Liver (tissue), 9 donors: ENCODE results near the gene CMTM8. TPM values are rescaled to one million over a fixed set of nuclear protein-coding genes. Genes with fewer than 3 reads are reported as not detected.

Experiments used
- DNase-seq: peaks from one replicate; pipeline ENCODE4 v3.0.0-alpha.2; 2017; ENCODE audit warnings: low spot score
- H3K27ac ChIP-seq, 2 donors: one replicate each; pipeline ENCODE4 v1.7.0; 2013; ENCODE audit warnings: inconsistent platforms in 2 of 2, low read length in 2 of 2, control low read depth in 1 of 2, low read depth in 1 of 2, mild to moderate bottlenecking in 1 of 2
- H3K27me3 ChIP-seq, 4 donors: one replicate each; pipeline versions ENCODE4 v1.6.1 to v1.7.0; 2013; ENCODE audit warnings: low read length in 3 of 4, inconsistent platforms in 1 of 4, mild to moderate bottlenecking in 1 of 4, moderate library complexity in 1 of 4; ENCODE audit not compliant: control insufficient read depth in 4 of 4, insufficient read depth in 4 of 4
- H3K36me3 ChIP-seq, 4 donors: one replicate each; pipeline versions ENCODE4 v1.6.1 to v1.7.0; 2013; ENCODE audit warnings: low read length in 3 of 4, mild to moderate bottlenecking in 3 of 4, low read depth in 1 of 4, moderate library complexity in 1 of 4; ENCODE audit not compliant: control insufficient read depth in 4 of 4, insufficient read depth in 3 of 4
- H3K4me1 ChIP-seq, 4 donors: one replicate each; pipeline versions ENCODE4 v1.6.1 to v1.7.0; 2013; ENCODE audit warnings: low read length in 3 of 4, mild to moderate bottlenecking in 3 of 4, moderate library complexity in 1 of 4; ENCODE audit not compliant: control insufficient read depth in 4 of 4, insufficient read depth in 4 of 4
- H3K4me3 ChIP-seq, 3 donors: one replicate each; pipeline versions ENCODE4 v1.6.1 to v1.7.0; 2013; ENCODE audit warnings: low read length in 3 of 3, control low read depth in 1 of 3, low read depth in 1 of 3, mild to moderate bottlenecking in 1 of 3
- H3K9ac ChIP-seq, 2 donors: one replicate each; pipeline ENCODE4 v1.7.0; 2013; ENCODE audit warnings: low read length in 2 of 2, mild to moderate bottlenecking in 2 of 2, moderate library complexity in 2 of 2, control low read depth in 1 of 2, low read depth in 1 of 2
- H3K9me3 ChIP-seq, 4 donors: one replicate each; pipeline versions ENCODE4 v1.6.1 to v1.7.0; 2013; ENCODE audit warnings: low read length in 3 of 4; ENCODE audit not compliant: control insufficient read depth in 4 of 4
- FOXA1 ChIP-seq: IDR thresholded peaks from 2 replicates; pipeline ENCODE4 v1.6.1; 2016; ENCODE audit warnings: antibody characterized with exemption
- FOXA2 ChIP-seq: IDR thresholded peaks from 2 replicates; pipeline ENCODE4 v1.6.1; 2016; ENCODE audit warnings: antibody characterized with exemption
- GABPA ChIP-seq, 2 donors: IDR thresholded peaks in 1 of 2; conservative IDR thresholded peaks in 1 of 2; 2 replicates each; pipeline ENCODE4 v1.6.1; 2016; ENCODE audit warnings: antibody characterized with exemption in 2 of 2, mild to moderate bottlenecking in 1 of 2, moderate library complexity in 1 of 2
- HNF4A ChIP-seq, 2 donors: conservative IDR thresholded peaks; 2 replicates each; pipeline ENCODE4 v1.6.1; 2016; ENCODE audit warnings: antibody characterized with exemption in 2 of 2, mild to moderate bottlenecking in 2 of 2
- NR2F2 ChIP-seq: IDR thresholded peaks from 2 replicates; pipeline ENCODE4 v1.6.1; 2016; ENCODE audit warnings: antibody characterized with exemption
- RAD21 ChIP-seq, 2 donors: IDR thresholded peaks; 2 replicates each; pipeline ENCODE4 v1.6.1; 2016; ENCODE audit warnings: antibody characterized with exemption in 2 of 2, mild to moderate bottlenecking in 2 of 2
- SP1 ChIP-seq: IDR thresholded peaks from 2 replicates; pipeline ENCODE4 v1.6.1; 2018; ENCODE audit warnings: antibody characterized with exemption, mild to moderate bottlenecking
- TAF1 ChIP-seq: conservative IDR thresholded peaks from 2 replicates; pipeline ENCODE4 v1.6.1; 2016; ENCODE audit warnings: antibody characterized with exemption, mild to moderate bottlenecking
- YY1 ChIP-seq: IDR thresholded peaks from 2 replicates; pipeline ENCODE4 v1.6.1; 2016; ENCODE audit warnings: antibody characterized with exemption, mild to moderate bottlenecking
- WGBS: extraction: QIAGEN DNeasy Blood & Tissue Kit; methylation state at CpG from one replicate; pipeline ENCODE4 v1.1.7; 2013; 5-methylcytosine and 5-hydroxymethylcytosine counted together
- polyA plus RNA-seq, 2 donors: library from polyadenylated mRNA; stranded (reverse) in 1 of 2; unstranded in 1 of 2; fragments of 200-250 nt in 1 of 2; fragments of >200 nt in 1 of 2; fragmentation: Nextera tagmentation in 1 of 2; extraction: Ambion mirVana in 1 of 2; gene quantifications; one replicate each; pipeline versions ENCODE4 v1.2.1 to v1.2.3, GENCODE V29; 2013 to 2015
- total RNA-seq, 2 donors: library from RNA; depleted of rRNA; stranded (reverse); fragments of >200 nt; gene quantifications; one replicate each; pipeline ENCODE4 v1.2.3, GENCODE V29; 2014
- TF ChIP-seq, protein P1 (sequence below): IDR thresholded peaks from 2 replicates; pipeline ENCODE4 v1.6.1; 2016; ENCODE audit warnings: antibody characterized with exemption
- TF ChIP-seq, protein P2 (sequence below): IDR thresholded peaks from 2 replicates; pipeline ENCODE4 v1.6.1; 2016; ENCODE audit warnings: antibody characterized with exemption
- TF ChIP-seq, protein P3 (sequence below): fragments of 150-350 bp; IDR thresholded peaks from 2 replicates; pipeline ENCODE4 v1.5.1; 2017; ENCODE audit warnings: improper control_type of control experiment, low read depth, low read length; ENCODE audit not compliant: missing input control
- TF ChIP-seq, protein P4 (sequence below): IDR thresholded peaks from 2 replicates; pipeline ENCODE4 v1.6.1; 2016; ENCODE audit warnings: antibody characterized with exemption
- donor health status: healthy.
- donor health status: healthy.
- donor health status: healthy.
- donor health status: healthy.
- donor health status: healthy.

CMTM8 gene
- total and polyA plus RNA-seq, 4 donors, result 4.3 to 44.6 (median 12.5) TPM

DNA sequence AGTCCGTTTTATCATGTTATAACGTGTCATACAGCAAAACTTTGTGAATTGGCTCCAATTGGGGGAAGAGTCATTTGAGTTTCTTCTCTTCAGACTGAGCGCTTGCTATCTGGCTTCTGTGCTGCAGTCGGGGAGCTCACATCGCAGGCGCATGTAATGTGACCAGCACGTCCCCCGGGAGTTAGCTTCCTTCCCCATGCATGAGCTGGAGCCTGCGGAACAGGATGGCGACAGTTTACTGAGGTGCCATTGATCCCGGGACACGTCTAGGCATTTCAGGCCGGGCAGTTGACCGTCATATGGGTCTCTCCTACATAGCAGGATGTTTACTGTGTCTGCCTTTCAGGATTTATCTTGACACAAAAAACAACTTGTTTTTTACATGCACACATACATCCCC lies 44.8 kb downstream of the CMTM8 start:
- Histone ChIP-seq H3K9ac (no peak overlapping the region), H3K4me3 (no peak overlapping the region), H3K4me1 (peaks cover 2 to 12% (median 4%) of the 10 kb centered on the region in 4 donors), H3K9me3 (no peaks in the 10 kb centered on the region), H3K27me3 (no peaks in the 10 kb centered on the region), H3K36me3 (peaks cover 0 to 1% (median 0%) of the 10 kb centered on the region in 4 donors), H3K27ac (no peak overlapping the region)
- DNase-seq, result no peak
- 74% methylated on average over 14 of the region's 14 CpGs for WGBS
- TF ChIP-seq HNF4A (conservative IDR thresholded peaks at IDR 0.05) (no peak), TAF1 (no peak)
- TF ChIP-seq, protein P1, sequence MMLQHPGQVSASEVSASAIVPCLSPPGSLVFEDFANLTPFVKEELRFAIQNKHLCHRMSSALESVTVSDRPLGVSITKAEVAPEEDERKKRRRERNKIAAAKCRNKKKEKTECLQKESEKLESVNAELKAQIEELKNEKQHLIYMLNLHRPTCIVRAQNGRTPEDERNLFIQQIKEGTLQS, result no peak

DNA sequence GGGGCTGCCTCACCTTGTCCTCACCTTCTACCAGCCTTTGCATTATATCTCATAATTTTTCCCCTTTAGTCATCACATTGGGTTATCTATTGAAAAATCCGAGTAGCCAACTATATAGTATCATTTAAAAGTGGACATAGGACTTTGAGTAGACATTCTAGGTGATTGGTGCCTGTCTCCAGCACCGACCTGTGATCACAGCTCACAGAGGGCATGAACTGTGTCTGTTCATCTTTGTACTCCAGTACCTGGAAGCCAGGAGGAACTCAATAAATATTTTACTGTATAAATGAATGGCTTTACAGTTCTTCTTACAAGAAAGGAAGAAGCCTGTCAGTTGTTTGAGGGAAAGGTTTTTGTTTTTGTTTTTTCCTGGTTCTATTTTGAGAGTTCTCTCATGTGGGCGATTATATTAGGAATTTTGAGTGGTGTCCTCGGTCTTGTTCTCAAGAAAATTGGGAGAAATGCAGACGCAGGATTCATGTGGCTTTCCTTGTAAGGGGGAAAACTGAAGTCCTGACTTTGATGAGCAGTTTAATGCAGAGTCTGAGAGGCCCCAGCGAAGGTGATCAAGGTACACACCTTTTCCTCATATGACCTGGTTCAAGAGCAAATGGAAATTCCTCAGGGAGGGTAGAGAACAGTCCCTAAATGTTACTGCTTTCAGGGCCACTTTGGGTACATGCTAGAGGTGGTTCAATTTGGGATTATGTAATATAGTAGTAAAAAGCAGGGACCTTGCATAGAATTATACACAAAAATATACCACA lies 46.1 kb downstream of the CMTM8 start:
- Histone ChIP-seq H3K4me3 (no peak overlapping the region), H3K9ac (no peak overlapping the region), H3K4me1 (peaks cover 2 to 12% (median 4%) of the 10 kb centered on the region in 4 donors), H3K27me3 (no peaks in the 10 kb centered on the region), H3K27ac (no peak overlapping the region), H3K9me3 (no peaks in the 10 kb centered on the region), H3K36me3 (peaks cover 0 to 1% (median 0%) of the 10 kb centered on the region in 4 donors)
- 62% methylated on average over 6 of the region's 6 CpGs for WGBS
- no peak for TF ChIP-seq GABPA (IDR thresholded peaks at IDR 0.05 in 1 of 2, conservative IDR thresholded peaks at IDR 0.05 in 1 of 2)
- TF ChIP-seq HNF4A (conservative IDR thresholded peaks at IDR 0.05), result peak; percentile 47 to 72
- DNase-seq, result no peak

DNA sequence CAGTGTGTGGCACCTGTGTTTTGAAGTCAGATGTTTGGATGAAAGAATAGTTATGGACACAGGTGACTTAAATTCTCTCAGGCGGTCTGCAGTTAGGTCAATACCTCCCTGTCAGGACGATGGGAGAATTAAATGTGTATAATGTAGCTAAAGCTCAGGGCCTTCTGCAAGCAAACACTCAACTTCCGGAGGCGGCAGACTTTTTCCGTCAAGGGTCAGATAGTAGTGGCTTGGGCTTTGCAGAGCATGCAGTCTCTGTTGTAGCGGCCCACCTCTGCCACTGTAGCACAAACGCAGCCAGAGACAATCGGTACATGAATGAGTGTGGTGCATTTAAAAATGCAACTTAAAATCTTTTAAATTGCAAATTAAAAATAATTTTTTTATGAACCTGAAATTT lies 47.4 kb downstream of the CMTM8 start:
- no peak for DNase-seq
- H3K27ac ChIP-seq, result no peak overlapping the region
- H3K9ac ChIP-seq, result no peak overlapping the region

More for the DNA sequence above, 47.4 kb downstream of the CMTM8 start:
- H3K36me3 ChIP-seq, result peaks cover 0 to 1% (median 0%) of the 10 kb centered on the region in 4 donors
- H3K4me3 ChIP-seq, result no peak overlapping the region
- H3K27me3 ChIP-seq, result no peaks in the 10 kb centered on the region
- TF ChIP-seq NR2F2 (peak; percentile 60), YY1 (no peak), FOXA1 (no peak), HNF4A (conservative IDR thresholded peaks at IDR 0.05) (no peak), RAD21 (IDR thresholded peaks at IDR 0.05) (no peak), GABPA (IDR thresholded peaks at IDR 0.05 in 1 of 2, conservative IDR thresholded peaks at IDR 0.05 in 1 of 2) (peak in 1 of 2 donors; percentile 3), FOXA2 (no peak), SP1 (no peak)
- TF ChIP-seq, protein P2, sequence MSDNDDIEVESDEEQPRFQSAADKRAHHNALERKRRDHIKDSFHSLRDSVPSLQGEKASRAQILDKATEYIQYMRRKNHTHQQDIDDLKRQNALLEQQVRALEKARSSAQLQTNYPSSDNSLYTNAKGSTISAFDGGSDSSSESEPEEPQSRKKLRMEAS, result no peak
- TF ChIP-seq, protein P3, sequence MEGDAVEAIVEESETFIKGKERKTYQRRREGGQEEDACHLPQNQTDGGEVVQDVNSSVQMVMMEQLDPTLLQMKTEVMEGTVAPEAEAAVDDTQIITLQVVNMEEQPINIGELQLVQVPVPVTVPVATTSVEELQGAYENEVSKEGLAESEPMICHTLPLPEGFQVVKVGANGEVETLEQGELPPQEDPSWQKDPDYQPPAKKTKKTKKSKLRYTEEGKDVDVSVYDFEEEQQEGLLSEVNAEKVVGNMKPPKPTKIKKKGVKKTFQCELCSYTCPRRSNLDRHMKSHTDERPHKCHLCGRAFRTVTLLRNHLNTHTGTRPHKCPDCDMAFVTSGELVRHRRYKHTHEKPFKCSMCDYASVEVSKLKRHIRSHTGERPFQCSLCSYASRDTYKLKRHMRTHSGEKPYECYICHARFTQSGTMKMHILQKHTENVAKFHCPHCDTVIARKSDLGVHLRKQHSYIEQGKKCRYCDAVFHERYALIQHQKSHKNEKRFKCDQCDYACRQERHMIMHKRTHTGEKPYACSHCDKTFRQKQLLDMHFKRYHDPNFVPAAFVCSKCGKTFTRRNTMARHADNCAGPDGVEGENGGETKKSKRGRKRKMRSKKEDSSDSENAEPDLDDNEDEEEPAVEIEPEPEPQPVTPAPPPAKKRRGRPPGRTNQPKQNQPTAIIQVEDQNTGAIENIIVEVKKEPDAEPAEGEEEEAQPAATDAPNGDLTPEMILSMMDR, result no peak
- TF ChIP-seq, protein P4, sequence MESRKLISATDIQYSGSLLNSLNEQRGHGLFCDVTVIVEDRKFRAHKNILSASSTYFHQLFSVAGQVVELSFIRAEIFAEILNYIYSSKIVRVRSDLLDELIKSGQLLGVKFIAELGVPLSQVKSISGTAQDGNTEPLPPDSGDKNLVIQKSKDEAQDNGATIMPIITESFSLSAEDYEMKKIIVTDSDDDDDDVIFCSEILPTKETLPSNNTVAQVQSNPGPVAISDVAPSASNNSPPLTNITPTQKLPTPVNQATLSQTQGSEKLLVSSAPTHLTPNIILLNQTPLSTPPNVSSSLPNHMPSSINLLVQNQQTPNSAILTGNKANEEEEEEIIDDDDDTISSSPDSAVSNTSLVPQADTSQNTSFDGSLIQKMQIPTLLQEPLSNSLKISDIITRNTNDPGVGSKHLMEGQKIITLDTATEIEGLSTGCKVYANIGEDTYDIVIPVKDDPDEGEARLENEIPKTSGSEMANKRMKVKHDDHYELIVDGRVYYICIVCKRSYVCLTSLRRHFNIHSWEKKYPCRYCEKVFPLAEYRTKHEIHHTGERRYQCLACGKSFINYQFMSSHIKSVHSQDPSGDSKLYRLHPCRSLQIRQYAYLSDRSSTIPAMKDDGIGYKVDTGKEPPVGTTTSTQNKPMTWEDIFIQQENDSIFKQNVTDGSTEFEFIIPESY, result no peak
- peaks cover 2 to 12% (median 4%) of the 10 kb centered on the region in 4 donors for H3K4me1 ChIP-seq
- H3K9me3 ChIP-seq, result no peaks in the 10 kb centered on the region
- 82% methylated on average over 8 of the region's 8 CpGs for WGBS
